Measurements from ENCODE around the gene MACROD2. TPM values are rescaled to one million over a fixed set of nuclear protein-coding genes. Genes with fewer than 3 reads are reported as not detected.

Gene MACROD2
- total RNA-seq, 3 donors from 2014 or later = 3.2 to 7.6 (median 6.4) TPM

GRCh38 chr20:15837563-15837962 is 1842.2 kb downstream of the MACROD2 start:
- no peak overlapping the region for H3K4me3 ChIP-seq
- ATAC-seq = no peak
- H3K9me3 ChIP-seq = no peaks in the 10 kb centered on the region
- intact Hi-C loops (cut with DNase I, micrococcal nuclease) = loop anchor here in 1 of 2 donors (2.0 kb wide), 1 partner anchor 73 kb away; no protein-coding TSS in a partner anchor
- no peak for TF ChIP-seq CTCF (IDR thresholded peaks at IDR 0.05)
- no peak for DNase-seq
- no peaks in the 10 kb centered on the region for H3K36me3 ChIP-seq (ENCODE audit: low read depth)
- H3K4me1 ChIP-seq (ENCODE audit: low read depth) = no peaks in the 10 kb centered on the region

- H3K9me3 ChIP-seq = no peaks in the 10 kb centered on the region
- ATAC-seq = no peak
- no peaks in the 10 kb centered on the region for H3K4me1 ChIP-seq (ENCODE audit: low read depth)
- intact Hi-C loops (cut with DNase I, micrococcal nuclease) = no loop called here
- no peaks in the 10 kb centered on the region for H3K36me3 ChIP-seq (ENCODE audit: low read depth)
- H3K4me3 ChIP-seq = no peak overlapping the region
- DNase-seq = no peak
- TF ChIP-seq CTCF (IDR thresholded peaks at IDR 0.05) = no peak
These were observed 1843.2 kb downstream of the MACROD2 start for GRCh38 chr20:15838466-15838865.

- no peak for ATAC-seq
- TF ChIP-seq CTCF (IDR thresholded peaks at IDR 0.05) = no peak
- Histone ChIP-seq H3K4me1 (ENCODE audit: low read depth) (no peaks in the 10 kb centered on the region), H3K36me3 (ENCODE audit: low read depth) (no peaks in the 10 kb centered on the region), H3K9me3 (no peaks in the 10 kb centered on the region), H3K4me3 (no peak overlapping the region)
- no peak for DNase-seq
- intact Hi-C loops (cut with DNase I, micrococcal nuclease) = no loop called here
These were observed 1845.5 kb downstream of the MACROD2 start for GRCh38 chr20:15840636-15841301.

GRCh38 chr20:15842872-15843271 is 1847.6 kb downstream of the MACROD2 start:
- Histone ChIP-seq H3K4me3 (no peak overlapping the region), H3K4me1 (ENCODE audit: low read depth) (no peaks in the 10 kb centered on the region), H3K9me3 (no peaks in the 10 kb centered on the region), H3K36me3 (ENCODE audit: low read depth) (no peaks in the 10 kb centered on the region)
- DNase-seq = no peak
- intact Hi-C loops (cut with DNase I, micrococcal nuclease) = no loop called here
- TF ChIP-seq CTCF (IDR thresholded peaks at IDR 0.05) = no peak
- ATAC-seq = no peak

GRCh38 chr20:15843777-15844176 is 1848.5 kb downstream of the MACROD2 start:
- Histone ChIP-seq H3K4me1 (ENCODE audit: low read depth) (no peaks in the 10 kb centered on the region), H3K36me3 (ENCODE audit: low read depth) (no peaks in the 10 kb centered on the region), H3K9me3 (no peaks in the 10 kb centered on the region), H3K4me3 (no peak overlapping the region)
- intact Hi-C loops (cut with DNase I, micrococcal nuclease) = no loop called here
- DNase-seq (no peak), ATAC-seq (no peak)
- TF ChIP-seq CTCF (IDR thresholded peaks at IDR 0.05) = no peak
